HG03354 (cell line): ENCODE measurements around the gene SLC22A2.

Experiments
- ATAC-seq: cut with Tn5 transposase; IDR thresholded peaks from one replicate; pipeline ENCODE4 v1.9.1; 2021; ENCODE audit warnings: mild to moderate bottlenecking; ENCODE audit not compliant: unreplicated experiment, poor library complexity, severe bottlenecking

The SLC22A2 gene

DNA sequence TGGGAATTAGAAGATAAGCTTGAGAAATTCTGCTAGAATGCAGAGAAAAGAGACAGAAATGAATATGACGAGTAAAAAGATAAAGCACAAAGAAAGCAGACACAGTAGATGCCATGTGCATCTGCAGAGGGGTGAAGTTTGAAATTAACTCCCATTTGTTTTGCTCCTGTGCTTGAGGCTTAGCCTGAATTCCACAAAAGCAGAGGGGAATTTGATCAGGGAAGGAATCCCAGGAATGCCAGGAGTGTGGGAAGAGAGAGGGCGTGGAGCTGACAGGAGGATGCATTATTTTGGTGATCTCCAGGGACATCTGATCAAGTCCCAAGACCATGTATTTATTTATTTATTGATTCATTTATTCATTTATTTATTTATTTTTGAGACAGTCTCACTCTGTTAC is 81.4 kb downstream of the SLC22A2 start:
- ATAC-seq: no peak

DNA sequence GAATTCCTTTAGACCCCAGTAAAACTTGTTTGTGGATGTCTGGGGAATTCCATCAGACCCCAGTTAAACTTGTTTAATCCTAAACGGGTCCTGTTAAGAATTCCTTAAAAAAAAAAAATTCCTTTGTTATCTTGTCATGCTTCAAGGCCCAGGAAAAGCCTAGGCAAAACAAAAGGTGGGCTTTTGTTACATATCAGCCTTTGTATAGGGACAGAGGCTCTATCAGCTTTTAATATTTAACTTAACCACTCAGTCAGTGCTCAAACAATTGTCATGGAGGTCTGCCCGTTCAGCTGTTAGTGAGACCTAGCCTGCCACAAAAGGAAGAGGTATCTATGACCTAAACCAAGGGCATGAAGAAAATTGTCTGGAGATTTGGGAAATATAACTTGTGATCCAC is 83.9 kb downstream of the SLC22A2 start:
- no peak for ATAC-seq

GRCh38 chr6:160173806-160174527 is 84.7 kb downstream of the SLC22A2 start:
- no peak for ATAC-seq

- ATAC-seq: no peak
These were observed 85.9 kb downstream of the SLC22A2 start for GRCh38 chr6:160172704-160173103.

GRCh38 chr6:160170018-160170680 is 88.5 kb downstream of the SLC22A2 start:
- ATAC-seq: no peak

DNA sequence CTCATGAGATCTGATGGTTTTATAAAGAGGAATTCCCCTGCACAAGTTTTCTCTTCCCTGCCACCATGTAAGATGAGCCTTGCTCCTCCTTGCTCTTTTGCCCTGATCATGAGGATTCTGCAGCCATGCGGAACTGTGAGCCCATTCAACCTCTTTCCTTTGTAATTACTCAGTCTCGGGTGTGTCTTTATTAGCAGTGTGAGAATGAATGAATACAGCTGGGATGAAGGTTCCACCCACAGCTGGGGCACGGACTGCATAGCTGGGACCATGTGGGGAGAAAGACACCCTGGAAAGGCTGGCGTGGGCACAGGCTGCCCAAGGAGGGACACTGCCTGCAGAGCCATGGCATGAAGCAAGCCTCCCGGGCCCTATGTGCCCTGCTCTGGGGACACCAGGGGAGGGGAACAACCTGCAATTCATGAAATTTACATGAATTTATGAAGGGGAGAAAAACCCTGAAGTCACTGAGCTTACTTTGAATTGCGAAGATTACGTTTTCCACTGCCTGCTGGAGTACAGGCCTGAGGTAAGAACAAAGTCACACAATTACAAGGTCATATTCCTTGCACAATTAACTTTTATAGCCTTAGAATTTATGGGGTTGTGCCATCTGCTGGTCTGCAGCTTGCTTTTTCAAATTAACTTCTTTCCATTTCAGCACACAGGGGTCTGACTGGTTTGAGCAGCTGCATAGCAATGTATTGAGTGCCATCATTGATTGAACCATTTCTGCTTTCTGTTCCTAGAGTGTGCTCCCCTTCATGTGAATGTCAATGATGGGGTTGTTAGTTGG is 90.8 kb downstream of the SLC22A2 start:
- ATAC-seq: no peak
